ENCODE data around the gene C11orf65. TPM values are rescaled to one million over a fixed set of nuclear protein-coding genes. Genes with fewer than 3 reads are reported as not detected.

C11orf65 gene
- 0.14 TPM in 1 of 2 replicates, not detected in the other for total RNA-seq

GRCh38 chr11:108467091-108467823 is at the start of gene C11orf65:
Gene C11orf65 (minus strand): TSS chr11:108467529. CDS start chr11:108461559, 5,970 bp downstream.

GRCh38 chr11:108498046-108498815 is 30.9 kb upstream of the C11orf65 start, which contains the start of gene POGLUT3:
Gene POGLUT3 (minus strand): TSS chr11:108498384. CDS start chr11:108498366, 18 bp downstream.

Other genes starting within 250 kb of the C11orf65 start
- 29.0 and 34.8 TPM in 2 replicates for gene NPAT, start 244.9 kb downstream of the C11orf65 start, total RNA-seq
- gene ATM, start 244.5 kb downstream of the C11orf65 start, total RNA-seq = 103 and 148 TPM in 2 replicates
- 44.9 and 53.6 TPM in 2 replicates for gene POGLUT3, start 30.9 kb upstream of the C11orf65 start, total RNA-seq
- gene EXPH5, start 126.2 kb upstream of the C11orf65 start, total RNA-seq = 0.13 and 0.22 TPM in 2 replicates
- 34.2 and 49.3 TPM in 2 replicates for gene DDX10, start 197.5 kb upstream of the C11orf65 start, total RNA-seq

All from thoracic aorta endothelial cell (primary cell).